ENCODE measurements around the gene AKAP8.

Gene AKAP8

DNA sequence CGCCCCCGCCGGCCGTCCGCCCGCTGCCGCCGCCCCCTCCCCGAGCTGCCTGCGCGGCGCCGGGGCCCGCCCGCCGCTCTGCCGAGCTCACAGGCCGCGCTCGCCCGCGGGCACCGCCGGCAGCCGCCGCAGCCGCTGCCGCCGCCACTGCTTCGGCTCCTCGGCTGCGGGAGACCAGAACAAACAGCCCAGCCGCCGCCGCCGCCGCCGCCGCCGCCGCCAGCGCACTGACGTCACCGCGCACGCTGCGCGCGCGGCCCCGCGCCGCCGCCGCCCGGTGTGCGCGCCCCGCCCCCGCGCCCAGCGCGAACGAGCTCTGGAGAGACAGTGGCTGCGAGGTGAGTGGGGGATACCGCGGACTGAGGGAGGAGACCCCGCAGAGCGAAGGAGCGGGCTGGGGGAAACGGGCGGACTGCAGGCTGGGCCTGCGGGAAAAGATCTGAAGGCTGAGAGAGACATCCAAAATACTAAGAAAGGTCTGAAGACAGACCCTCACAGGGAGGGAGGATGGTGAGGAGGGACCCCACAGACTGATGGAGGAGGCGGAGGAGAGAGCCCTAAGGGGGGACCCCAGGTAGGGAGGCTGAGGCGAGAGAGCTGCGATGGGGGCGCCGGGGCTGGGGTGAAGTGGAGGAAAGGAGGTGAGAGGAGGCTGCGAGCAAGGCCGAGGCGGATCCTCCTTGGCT lies 47.1 kb downstream of the AKAP8 start, which contains the start of gene BRD4:
Gene BRD4, minus strand, starts transcription at position 229 of the 686 bp plus-strand sequence. CDS start 59,440 bp downstream, outside the sequence.
- DNase-seq (ENCODE audit: low read depth in 2 of 2) = peak; percentile 44 to 59

DNA sequence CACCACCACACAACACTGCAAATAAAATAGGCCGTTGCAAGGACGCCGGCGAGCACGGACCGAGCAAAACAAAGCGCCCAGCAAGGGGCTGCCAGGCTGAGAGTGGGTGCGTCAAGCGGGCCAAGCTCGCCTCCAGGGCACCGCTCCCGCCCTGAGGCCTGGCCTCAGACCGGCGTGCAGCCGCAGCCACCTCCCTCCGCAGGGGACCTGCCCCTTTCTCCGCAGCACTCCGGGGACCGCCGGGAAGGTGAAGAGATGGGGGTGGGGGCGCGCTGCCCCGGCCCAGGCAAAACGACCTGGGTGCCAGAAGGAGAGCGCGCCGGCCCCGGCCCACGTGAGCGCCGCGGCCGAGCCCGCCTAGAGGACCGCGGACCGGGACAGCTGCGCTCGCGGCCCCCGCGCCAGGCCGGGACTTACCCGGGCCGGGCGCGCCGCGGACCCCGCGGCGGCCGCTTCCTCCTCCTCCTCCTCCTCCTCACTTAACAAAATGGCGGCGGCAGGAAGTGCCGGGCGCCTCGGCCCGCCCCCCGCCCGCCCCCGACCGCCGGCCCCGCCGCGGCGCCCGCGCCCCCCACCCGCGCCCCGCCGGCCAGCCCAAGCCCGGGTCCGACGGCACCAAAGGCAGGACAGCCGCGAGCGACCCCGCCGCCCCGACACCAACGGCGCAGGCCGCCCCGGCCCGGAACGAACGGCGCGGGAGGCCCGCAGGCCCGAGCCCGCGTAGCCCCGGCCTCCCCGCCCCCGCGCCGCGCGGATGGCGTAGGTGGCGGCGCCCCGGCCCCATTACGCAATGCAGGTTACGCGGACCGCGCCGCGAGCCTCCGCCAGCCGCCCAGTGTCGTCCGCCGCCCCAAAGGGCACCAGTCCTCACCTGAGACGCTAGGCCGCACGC lies 47.9 kb downstream of the AKAP8 start:
- DNase-seq (ENCODE audit: low read depth in 2 of 2) = peak; percentile 35 to 62

DNA sequence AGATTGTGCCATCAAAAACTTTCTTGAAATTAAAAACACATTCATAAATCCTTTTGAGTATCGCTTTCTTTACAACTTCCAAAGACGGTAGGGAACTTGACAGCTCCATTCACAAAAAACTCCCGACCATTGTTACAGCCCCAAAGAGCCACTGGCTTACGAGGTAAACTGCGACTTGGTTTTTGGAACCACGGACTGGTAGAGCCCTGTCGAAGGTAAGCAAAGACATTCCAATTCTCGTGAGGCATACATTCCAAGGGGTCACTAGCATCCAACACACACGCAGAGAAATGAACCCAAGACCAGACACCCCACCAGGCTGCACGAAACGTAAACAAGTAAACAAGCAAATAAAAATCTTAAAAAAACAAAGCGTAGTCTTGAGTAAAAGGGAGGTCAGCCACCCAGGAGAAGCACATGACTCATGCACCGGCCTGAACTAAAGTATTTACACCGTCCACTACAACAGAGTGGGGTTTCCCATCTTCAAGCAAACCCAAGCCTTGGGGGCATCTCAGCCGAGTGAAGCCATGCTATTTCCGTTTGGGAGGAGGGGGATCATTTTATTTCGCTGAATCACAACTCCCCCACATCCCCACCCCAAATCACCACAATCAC lies 48.7 kb downstream of the AKAP8 start:
- no peak for DNase-seq (ENCODE audit: low read depth in 2 of 2)

DNA sequence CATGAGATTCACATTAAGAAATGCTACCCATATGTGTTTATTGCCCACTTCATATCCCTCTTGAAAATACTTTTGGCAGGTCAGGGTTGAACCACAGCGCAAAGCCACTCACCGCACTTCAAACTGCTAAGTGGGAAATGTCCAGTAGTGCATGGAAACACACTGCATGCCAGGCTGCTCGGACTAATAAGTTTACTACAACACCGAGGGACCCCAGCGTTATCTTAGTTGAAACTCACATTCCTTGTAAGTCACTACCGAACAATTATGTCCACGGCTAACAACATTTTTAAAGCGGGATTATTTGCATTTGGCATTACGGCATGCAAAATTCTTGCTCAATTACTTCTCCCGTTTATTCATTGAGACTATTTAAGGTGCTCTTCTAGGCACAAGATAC lies 51.3 kb downstream of the AKAP8 start:
- no peak for DNase-seq (ENCODE audit: low read depth in 2 of 2)

DNA sequence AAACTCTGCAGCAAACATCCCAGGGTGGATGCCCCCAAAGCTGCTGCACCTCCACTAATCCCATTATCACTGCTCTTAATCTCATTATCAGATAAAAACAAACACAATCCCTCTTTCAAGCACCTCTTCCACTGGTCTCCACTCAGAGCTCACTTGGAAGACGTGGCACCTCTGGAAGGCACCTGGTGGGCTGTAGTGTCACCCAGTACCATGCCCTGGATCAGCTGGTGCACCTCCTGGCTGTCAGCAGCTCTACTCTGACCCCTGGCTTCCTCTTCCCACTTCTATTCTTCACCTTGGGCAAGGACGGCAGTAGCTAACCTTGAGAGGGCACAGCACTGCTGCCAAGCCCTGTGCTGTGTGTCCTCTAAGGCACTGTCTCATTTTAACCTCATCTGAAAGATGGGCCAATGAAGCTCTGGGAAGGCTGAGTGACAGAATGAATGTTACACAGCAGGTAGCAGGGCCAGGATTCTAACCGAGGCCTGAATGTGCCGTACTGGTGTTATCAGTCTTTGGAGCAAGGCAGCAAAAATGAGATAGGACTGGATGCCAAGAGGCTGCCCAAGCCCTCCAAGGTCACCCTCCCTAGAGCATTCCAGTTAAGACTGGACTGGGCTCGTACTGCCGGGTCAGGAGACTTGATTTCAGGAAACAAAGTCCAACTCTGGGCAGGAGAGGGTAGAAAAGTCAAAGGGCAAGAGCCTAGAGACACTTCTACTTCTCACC lies 54.6 kb downstream of the AKAP8 start:
- no peak for DNase-seq (ENCODE audit: low read depth in 2 of 2)

DNA sequence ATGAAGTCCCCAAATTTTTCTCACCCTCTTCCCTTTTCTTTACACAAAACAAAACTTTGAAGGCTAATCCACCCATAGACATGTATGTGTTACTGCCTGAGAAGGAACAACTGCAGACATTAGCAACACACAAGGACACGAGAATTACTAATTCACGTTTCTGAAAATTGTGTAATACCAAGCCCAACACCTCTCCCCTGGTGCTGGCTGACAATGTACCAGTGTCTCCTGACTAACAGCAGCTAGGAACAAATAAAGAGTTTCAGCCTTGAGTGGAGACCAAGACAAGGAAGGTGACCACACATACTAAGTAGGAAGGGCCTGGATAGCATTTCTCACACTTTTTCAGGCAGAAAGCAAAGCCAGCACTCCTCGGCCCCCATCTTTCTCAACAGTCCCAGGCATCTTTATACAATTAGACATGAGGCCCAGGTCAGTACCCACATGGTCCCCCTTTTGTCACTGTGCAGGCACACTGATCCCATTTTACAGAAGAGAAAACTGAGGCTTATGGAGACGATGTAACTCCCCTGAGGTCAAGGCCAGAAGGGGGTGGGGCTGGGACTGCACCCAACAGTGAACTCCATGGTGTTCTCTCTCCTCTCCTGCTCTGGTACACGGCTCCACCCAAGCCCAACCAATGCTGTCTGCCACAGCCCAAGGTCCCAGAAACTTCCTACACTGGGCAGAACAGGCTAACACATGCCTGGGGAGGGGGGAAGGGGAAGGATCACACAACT lies 55.9 kb downstream of the AKAP8 start:
- DNase-seq (ENCODE audit: low read depth in 2 of 2) = no peak

DNA sequence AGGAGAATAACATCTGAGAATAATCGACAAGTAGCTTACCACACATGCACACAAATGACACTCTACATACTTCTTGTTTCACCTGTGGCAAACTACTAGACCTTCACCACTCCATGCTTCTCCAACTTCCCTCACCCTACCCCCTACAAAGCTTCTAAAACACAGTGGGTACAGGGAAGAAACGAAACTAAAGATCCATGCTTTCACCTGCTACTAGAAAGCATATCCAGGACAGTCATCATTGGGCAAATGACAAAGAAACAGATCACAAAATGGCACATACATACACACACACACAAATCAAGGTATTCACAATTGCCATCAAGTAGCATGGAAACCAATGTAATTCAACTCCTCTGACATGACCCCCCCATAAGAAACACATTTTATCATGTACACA lies 57.8 kb downstream of the AKAP8 start:
- no peak for DNase-seq (ENCODE audit: low read depth in 2 of 2)

DNA sequence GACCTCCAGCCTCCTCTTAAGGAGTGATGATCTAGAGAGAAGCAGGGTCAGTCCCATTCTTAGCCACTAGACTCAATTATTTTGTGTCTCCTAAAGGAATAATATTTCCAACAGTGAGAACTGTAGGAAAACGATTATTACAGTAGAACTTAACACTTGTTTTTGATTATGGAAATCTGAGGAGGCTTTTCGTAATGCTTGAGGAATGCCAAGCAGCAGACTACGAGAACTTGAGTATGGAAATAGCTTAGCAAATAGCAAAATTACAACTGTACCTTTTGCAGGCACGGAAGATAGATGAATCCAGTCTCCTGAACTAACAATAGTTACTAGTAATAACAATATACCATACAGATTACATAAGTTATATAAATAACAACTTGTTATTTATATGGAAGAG lies 59.5 kb downstream of the AKAP8 start:
- no peak for DNase-seq (ENCODE audit: low read depth in 2 of 2)

DNA sequence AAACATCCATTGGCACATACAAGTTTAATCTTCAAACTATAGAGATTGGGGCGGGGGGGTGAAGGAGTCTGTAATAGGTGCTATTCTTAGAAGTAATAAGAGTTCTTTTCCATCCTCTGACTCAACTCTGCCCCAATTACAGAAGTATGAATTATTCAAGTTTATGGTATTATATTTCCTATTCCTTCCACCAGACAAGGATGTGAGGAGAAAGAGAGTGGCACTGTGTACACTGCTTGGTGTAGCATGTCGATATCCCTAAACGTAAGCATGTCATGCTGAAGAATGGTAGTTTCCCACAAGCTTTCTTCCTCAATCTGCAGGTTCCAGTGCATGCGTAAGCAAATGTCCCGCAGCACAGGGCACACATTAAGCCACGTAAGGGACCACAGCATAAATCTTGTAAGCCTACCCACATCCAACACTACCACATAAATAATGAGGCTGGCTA lies 61.3 kb downstream of the AKAP8 start:
- no peak for DNase-seq (ENCODE audit: low read depth in 2 of 2)

DNA sequence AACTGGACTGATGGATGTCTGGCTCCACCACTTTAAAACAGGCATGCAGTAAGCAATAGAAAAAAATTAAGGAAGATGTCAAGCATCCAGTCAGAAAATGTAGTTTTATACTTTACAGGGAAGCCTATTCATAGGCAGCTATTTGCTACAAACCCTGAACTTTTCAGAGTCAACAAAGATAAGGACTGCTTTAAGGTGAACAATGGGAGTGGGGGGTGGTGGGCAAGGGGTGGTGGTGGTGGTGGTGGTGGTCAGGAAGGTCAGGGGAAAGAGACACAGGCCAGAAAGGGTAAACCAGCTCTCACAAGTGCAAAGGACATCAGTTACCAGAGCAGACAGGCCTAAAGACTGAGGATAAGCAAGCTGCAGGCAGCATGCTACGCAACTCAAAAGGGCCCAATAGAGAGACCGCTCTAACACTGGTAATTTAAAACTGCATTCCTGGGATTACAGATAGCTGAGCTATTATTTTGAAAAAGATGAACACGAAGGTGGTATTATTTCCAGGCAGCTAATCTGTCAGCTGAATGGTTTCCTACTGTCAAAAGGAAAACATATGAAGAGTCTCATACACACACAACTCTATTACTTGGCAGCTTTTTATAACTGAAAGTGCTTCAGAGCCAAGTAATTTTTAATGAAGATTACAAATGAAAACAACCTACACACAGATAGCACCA lies 62.1 kb downstream of the AKAP8 start:
- no peak for DNase-seq (ENCODE audit: low read depth in 2 of 2)

DNA sequence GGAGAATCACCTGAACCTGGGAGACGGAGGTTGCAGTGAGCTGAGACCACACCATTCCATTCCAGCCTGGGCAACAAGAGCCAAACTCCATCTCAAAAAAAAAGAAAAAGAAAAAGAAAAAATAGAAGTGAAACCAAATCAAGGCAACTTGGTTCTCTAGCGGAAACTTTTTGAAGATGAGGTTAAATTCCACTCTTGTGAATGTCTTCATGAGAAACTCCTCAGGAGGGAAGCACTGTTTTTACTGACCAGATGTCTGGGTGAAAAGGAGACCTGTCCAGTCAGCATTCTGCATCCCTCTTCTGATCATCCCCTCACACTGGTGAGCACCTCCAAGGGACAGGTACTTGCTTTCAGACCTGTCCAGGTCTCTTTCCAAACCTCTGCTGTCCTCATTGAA lies 63.1 kb downstream of the AKAP8 start:
- DNase-seq (ENCODE audit: low read depth in 2 of 2) = no peak

DNA sequence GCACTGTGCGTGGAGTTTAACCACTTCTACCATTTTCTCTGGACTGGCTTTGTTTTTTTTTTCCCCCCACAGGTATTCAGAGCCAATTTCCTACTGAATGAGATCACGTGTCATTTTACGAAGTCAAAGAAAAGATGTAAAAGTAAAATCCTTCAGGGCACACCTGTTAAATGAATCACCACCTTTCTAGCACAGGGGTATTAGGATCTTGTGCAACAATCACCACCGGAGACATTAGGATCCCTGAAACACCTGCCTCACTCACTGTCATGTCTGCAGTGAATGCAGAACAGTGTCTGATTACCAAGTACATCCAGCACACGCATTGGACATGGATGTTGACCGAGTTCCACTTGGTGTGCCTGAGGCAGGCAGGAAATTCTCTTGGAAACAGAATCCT lies 64.5 kb downstream of the AKAP8 start:
- DNase-seq (ENCODE audit: low read depth in 2 of 2) = no peak

DNA sequence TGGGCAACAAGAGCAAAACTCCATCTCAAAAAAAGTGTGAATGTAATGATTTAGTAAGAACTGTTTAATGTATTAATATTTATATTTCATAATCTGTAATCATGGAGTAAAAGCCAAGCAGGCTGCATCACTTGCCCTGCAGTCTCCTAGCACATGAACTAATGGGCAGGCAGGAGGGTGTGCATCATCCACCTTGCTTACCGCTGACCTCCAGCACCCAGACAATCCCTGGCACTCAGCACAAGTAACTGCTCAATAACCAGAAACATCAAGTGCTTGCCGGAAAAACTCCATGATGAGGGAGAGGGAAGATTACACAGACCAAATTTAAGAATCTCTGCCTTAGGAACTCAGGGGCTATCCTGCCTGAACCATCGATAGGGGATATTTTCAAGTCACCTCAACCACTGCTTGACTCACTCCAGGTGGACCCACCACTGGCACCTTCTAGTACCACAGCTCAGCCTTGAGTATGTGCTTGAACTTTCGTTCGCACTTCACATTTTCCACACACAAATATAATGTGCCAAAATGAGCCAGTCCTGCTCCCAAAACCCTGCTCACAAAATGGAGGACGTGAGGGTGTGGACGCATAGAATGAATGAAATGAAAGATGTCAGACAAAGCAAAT lies 65.8 kb downstream of the AKAP8 start:
- no peak for DNase-seq (ENCODE audit: low read depth in 2 of 2)

DNA sequence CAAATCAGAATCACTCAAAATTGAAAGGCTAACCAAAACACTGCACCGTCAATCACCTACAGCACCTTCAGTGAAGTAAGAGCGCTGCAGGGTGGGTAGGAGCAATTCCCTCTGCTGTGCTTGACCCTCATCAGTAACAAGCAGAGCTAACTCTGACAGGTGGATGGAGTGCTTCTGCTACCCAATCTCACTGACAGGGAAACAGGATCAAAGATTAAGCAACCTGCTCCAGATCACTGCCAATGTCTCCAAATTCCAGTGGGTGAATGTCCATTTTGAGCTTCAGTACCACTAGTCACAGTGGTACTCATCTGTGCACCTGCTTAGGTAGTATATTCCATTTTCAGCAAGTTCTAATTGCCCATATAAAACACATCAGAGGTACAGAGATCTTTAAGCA lies 72.4 kb downstream of the AKAP8 start:
- no peak for DNase-seq (ENCODE audit: low read depth in 2 of 2)

DNA sequence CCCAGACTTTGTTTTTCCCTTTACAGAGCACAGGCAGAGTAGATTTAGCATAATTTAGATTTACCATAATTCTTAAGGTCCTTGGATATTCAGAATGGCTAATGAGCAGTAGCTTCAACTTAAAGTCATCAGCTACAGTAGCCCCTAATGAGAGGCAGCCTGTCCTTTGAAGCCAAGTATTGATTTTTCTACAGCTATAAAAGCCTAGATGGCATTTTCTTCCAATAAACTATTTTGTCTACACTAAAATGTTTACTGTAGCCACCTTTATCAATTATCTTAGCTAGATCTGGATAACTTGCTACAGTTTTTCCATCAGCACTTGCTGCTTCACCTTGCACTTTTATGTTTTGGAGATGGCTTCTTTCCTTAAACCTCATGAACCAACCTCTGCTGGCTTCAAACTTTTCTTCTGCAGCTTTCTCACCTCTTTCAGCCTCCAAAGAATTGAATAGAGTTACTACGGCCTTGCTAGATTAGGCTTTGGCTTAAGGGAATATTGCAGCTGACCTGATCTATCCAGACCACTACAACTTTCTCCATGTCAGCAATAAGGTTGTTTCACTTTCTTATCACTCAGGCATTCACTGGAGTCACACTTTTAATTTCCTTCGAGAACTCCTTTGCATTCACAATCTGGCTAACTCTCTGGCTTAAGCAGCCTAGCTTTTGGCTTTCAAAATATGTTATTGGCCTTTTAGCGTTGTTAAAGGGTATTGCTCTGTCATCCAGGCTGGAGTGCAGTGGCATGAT lies 73.8 kb downstream of the AKAP8 start:
- no peak for DNase-seq (ENCODE audit: low read depth in 2 of 2)

DNA sequence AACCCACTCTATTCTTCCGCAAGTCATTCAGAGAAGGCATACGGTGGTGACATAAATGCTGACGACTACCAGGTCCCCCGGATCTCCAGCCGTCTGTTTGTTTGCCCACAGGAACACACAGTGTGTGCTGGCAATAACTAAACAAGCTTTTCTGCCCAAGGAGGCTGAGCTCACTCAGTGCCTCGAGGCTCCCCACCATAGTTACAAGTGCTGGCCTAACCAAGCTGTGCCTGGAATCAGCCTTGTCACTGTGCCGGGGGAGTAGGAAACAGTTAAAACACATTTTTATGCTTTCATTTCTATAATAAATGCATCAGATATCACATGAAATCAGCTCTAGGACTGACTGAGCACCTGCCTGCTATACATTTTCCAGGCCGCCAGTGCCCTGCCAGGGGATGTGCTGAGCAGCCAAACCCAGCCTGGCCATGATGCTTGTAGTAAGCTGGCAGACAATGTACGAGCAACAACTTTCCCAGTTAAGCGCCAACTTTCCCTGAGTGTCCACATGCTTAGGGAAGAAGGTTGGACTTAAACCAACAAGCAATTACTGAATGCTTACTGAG lies 75.4 kb downstream of the AKAP8 start:
- no peak for DNase-seq (ENCODE audit: low read depth in 2 of 2)
